GM21447 (cell line): ENCODE results near the gene HSF2.
"Not testable (repeated sequence)": the region's sequence is repeated elsewhere in the genome, so short reads cannot be mapped to it uniquely, and the experiment has no call there.

ENCODE experiments used
- ATAC-seq: cut with Tn5 transposase; IDR thresholded peaks from one replicate; pipeline ENCODE4 v1.9.1; 2021; ENCODE audit not compliant: unreplicated experiment

The HSF2 gene

DNA sequence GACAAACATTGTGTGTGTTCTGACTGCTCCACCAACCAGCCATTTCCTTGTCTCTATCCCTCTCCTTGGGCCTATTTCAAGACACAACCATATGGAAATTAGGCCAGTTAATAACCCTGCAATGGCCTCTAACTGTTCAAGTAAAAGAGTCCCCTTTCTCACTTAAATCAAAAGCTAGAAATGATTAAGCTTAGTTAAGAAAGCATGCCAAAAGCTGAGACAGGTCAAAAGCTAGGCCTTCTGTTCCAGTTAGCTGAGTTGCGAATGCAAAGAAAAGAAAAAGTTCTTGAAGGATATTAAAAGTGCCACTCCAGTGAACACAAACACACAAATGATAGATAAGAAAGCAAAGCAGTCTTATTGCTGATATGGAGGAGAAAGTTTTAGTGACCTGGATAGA is 49.6 kb downstream of the HSF2 start:
- no peak for ATAC-seq

DNA sequence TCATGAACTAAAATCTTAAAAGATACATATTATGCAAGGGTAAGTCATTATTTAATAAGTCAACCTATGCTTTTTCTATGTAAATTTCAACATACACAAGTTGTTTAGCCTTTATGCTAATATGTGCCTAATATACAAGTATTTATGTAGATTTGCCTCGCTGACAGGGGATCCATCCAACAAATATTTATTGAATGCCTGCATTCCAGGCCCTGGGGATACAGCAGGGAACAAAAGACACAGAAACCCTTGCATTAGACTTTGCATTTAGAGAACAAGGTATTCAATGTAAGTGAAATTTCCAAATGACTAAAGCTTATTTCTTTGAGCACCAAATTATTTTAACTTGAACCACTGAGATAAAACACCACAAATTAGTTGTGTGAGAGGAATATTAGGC is 53.1 kb downstream of the HSF2 start:
- ATAC-seq: no peak

GRCh38 chr6:122454673-122455072 is 55.2 kb downstream of the HSF2 start:
- no peak for ATAC-seq

DNA sequence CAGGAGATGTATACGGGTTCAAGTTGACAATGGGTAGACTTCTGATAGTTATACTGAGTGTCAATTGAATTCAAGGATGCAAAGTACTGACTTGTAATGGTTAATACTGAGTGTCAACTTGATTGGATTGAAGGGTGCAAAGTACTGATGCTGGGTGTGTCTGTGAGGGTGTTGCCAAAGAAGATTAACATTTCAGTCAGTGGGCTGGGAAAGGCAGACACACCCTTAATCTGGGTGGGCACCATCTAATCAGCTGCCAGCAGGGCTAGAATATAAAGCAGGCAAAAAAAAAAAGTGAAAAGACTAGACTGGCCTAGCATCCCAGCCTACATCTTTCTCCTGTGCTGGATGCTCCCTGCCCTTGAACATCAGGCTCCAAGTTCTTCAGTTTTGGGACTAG is 55.7 kb downstream of the HSF2 start:
- not testable (repeated sequence) for ATAC-seq

GRCh38 chr6:122458087-122458486 is 58.6 kb downstream of the HSF2 start:
- ATAC-seq: no peak

GRCh38 chr6:122459240-122459639 is 59.8 kb downstream of the HSF2 start:
- no peak for ATAC-seq

- ATAC-seq: not testable (repeated sequence)
These were observed 60.5 kb downstream of the HSF2 start for GRCh38 chr6:122459865-122460416.

DNA sequence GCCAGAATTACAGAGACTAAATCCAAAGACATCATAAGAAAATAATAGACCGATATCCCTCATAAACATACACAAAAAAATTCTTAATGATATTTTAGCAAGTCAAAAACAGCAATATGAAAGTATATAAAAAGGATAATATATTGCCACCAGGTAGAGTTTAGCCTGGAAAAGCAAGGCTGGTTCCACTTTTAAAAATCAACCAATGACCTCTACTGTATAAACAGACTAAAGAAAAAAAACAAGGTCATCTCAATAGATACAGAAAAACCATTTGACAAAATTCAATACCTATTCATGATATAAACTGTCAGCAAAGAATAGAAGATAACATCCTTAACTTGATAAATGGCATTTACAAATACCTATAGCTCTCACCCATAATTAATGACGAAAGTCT is 62.4 kb downstream of the HSF2 start:
- ATAC-seq: no peak

DNA sequence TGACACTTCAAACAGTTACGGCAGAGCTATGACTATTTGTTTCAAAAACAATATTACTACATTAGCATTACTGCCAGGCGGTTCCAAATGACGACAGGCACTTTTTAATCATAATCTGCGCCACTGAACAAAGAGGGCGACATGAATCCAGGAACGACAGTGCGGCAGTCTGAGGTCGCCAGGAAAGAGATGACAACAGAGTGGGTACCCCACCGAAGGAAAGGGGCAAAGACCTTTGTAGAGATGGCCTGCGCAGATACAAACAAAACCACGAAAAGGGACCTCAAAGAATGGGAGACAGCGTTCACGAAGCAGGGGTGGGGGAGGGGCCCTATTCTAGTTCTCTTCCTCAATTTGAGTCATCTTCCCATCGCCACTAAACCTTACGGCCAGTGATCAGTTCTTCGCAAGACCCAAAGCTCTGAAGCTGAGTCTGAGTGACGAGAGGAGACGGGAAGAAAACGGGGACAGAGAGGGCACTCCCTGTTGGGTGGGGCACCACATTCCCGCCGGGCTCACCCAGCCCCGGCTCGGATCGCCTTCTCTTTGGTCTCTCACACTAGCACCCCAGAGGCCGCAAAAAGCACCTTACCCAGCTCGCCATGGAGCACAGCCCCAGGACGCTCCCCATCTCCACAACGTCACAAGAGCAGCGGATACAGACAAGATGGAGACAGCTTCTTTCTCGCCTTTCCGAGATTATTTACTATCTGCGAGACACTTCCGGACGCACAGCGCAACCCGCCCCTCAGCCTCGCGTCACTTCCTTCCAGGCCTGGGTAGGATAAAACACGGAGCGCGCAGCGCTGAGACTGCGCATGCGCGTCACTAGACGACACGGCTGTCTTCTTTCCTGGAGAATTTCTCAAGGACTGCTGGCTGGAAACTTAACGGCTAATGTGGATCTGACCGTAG is 71.9 kb downstream of the HSF2 start, which contains the start of gene SERINC1:
Gene SERINC1 (minus strand): TSS at position 701 of the 915 bp plus-strand sequence. CDS start 70 bp downstream, at position 631.
- ATAC-seq: peak; percentile 99

- ATAC-seq: peak; percentile 49
These were observed 72.5 kb downstream of the HSF2 start for GRCh38 chr6:122472022-122472340.

DNA sequence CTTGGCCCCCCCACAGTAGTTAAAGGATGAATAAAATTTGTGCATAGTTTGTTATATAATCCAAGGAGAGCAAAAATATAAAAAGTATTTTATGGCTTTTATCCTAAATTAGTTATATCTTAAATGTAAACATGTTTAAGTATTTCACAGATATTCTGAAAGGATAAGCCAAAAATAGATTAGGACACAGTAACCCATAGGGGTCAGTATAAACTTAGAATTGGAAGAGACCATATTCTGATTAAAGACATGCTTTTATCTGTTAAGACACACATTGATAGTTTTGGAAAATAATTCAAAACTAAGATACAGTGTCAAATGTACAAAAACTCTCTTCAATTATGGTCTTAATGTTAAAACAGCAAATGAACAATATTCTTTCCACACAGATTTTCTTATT is 76.7 kb downstream of the HSF2 start:
- ATAC-seq: no peak

GRCh38 chr6:122482750-122483080 is 83.3 kb downstream of the HSF2 start:
- no peak for ATAC-seq
